Mammary epithelial cell (primary cell): ENCODE measurements around the gene PTK7.

Experiments used
- CTCF ChIP-seq, 2 donors: IDR thresholded peaks in 1 of 2; conservative IDR thresholded peaks in 1 of 2; 2 replicates each; pipeline ENCODE4 v1.5.1; 2011 to 2012; ENCODE audit warnings: inconsistent platforms in 2 of 2, low read length in 2 of 2, mild to moderate bottlenecking in 2 of 2, control low read depth in 1 of 2, low read depth in 1 of 2; ENCODE audit not compliant: insufficient read depth in 1 of 2; ENCODE audit errors: extremely low read depth in 1 of 2
- EZH2 ChIP-seq: IDR thresholded peaks from 2 replicates; pipeline ENCODE4 v1.6.1; 2012; ENCODE audit warnings: low read length, inconsistent platforms, borderline replicate concordance

- TF ChIP-seq CTCF (conservative IDR thresholded peaks at IDR 0.05 in 1 of 2, IDR thresholded peaks at IDR 0.05 in 1 of 2; ENCODE audit: extremely low read depth in 1 of 2, insufficient read depth in 1 of 2, low read depth in 1 of 2, low read length in 2 of 2) (no peak), EZH2 (no peak)
Observed at GRCh38 chr6:43123461-43124314, 47.6 kb downstream of the PTK7 start.
